ENCODE measurements around the gene CHDH.

The CHDH gene

DNA sequence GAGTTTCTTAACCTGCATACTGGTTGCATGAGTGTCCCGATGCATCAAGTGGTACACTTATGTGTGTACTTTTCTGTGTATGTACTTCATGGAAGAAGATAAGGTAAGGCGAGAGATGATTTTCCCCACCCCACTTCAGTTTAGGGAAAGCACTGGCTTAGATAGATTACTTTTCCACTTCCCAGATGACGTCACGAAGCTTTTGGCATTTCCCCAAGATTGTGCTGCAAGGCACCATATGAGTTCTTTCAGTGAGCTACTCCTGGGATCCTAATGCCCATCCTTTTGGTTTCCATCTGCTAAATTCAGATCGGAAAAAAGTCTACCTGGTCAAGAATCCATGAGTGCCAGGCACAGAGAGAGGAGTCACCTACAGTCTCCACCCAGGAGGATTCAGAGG, 4.7 kb upstream of the CHDH start:
- no peak for DNase-seq

GRCh38 chr3:53849916-53850315, 3.7 kb upstream of the CHDH start:
- no peak for DNase-seq

GRCh38 chr3:53846851-53847155, 584 bp upstream of the CHDH start:
- no peak for DNase-seq

DNA sequence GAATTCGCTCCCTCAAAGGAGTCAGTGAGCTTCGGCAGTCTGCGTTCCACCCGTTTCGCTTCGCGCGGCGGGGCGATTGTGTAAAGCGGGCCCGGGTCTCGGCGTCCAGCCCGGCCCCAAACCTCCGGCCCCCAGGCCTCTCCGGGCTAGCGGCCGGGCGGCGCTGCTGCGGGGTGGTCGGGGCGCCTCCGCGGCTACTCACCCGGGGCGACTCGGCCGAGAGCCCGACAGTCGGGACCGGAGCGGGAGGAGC, 412 bp downstream of the CHDH start:
- no peak for DNase-seq

GRCh38 chr3:53845103-53845880, 927 bp downstream of the CHDH start:
- no peak for DNase-seq

DNA sequence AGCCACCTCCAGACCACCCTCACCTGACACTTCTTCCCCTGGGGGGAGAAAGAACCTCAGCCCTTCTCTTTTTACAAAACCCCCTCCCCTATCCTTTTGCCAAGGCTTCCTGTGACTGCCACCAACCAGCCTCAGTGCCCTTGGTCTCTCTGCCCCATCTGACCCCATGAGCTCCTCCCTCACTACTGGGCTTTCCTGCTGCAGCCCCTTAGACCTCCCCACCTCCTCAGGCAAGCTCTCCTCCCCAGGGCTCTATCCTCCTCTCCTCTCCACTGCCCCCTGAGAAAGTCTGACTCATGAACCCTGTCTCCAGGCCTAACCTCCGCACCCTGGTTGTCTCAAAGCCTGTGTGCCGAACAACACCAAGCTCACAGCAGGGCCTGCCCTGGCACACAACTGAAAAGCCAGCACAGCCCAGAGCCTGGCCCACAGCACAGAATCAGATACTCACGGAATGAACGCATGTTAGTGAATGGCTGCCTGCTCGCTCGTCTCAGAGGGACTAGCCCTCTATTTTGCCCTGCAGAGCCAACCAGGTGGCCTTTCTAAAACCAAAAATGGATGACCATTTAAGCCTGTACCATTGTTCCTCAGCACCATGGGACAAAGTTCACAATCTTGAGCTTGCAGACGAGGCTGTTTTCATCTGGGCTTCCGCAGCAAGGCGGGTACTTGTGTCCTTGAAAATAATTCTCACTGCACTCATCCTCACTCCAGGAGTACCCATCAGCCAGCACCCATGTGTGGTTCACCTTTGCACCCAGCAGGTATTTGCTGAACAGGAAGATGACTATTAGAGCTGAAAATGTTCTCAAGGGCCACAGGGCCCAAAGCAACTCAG, 1.7 kb downstream of the CHDH start:
- no peak for DNase-seq

DNA sequence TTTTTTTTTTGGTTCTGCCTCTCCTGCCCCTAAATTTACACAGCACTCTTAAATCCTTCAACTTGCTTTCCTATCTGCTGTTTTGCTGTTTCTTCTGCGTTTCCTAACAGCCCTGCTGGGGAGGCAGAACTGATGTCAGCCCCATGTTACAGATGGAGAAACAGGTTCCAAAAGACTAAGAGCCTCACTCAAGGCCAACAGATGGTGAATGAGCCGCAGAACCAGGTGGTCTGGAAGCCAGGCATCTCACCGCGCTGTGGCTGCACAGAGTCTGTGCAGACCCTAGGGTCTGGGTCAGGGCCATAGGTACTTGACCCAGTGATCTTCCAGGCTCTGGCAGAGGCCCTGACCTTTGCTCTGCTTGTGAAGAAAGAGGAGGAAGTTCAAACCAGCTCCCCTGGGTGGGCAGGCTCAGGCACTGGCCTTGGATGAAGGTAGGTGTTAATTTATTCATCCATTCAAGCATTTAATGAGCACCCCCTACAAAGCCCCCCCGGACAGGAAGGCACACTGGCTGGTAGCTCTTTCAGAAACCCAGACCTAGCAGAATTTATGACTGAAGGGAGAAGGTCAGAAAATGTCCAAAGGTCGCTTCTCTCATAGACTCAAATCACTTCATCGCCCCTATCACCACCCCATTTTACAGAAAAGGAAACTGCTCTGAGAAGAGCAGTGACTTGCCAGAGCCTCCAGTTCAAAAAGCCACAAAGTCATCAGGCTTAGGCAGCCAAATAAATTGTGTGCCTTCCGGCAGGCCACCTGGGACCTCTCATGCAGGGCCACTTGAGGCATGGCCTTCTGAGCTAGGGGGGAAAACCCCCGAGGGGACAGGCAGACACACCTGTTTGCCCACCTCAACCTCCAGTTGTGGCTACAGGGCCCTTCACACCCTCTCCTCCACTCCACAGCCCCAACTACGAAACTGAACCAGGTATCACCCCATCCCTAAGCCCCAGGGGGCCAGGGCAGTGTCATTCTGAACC, 2.7 kb downstream of the CHDH start:
- DNase-seq: no peak

DNA sequence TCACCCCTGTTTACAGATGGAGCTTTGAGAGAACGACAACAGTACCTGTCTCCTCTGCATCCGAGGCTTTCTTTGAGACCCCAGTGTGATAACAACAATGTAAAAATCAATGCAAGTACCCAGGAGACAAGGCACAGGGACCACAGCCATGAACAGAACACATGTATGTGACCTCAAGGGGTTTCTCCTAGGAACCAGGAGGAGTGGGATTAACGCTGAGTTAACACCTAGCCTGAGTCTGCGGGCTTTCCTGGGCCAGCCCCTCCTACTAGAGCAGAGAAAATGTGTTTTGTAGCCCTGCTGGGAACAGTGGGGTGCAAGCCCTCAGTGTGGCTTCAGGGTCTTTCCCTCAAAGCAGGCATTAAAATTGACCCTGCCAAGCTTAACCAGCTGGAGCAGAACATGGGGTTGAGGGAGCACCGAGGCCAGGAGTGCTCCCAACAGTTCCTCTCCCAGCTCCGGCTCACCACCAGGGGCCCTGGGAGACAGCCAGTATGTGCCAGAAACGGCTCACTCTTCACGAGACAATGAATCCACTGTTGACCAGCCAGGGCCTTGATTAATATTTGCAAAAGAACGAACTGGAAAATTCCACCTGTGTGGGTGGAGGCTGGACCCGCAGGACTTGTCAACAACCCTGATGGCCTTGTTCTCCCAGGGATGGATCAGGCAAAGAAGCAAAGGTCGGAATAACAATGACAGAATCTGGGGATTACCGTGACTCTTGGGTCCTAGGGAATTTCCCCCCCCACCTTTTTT, 3.6 kb downstream of the CHDH start:
- no peak for DNase-seq

DNA sequence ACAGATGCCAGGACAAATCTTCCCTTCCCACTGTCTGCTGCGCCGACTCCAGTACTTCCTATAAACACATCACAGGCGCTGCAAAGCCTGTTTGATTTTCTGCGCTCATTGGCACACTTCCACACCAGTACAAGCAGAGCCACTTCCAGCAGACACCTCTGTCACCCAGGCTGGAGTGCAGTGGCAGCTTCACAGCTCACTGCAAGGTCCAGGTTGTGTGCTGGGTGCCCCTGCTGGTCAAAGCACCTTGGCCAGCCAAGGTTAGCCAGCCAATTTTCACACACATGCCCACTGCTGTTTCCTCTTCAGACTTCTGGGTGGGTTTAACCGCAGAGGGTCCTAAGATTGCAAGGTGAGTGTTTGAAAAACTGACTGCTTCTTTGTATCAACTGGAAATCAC, 4.9 kb downstream of the CHDH start:
- DNase-seq: no peak

GRCh38 chr3:53837331-53837730, 8.9 kb downstream of the CHDH start:
- no peak for DNase-seq

DNA sequence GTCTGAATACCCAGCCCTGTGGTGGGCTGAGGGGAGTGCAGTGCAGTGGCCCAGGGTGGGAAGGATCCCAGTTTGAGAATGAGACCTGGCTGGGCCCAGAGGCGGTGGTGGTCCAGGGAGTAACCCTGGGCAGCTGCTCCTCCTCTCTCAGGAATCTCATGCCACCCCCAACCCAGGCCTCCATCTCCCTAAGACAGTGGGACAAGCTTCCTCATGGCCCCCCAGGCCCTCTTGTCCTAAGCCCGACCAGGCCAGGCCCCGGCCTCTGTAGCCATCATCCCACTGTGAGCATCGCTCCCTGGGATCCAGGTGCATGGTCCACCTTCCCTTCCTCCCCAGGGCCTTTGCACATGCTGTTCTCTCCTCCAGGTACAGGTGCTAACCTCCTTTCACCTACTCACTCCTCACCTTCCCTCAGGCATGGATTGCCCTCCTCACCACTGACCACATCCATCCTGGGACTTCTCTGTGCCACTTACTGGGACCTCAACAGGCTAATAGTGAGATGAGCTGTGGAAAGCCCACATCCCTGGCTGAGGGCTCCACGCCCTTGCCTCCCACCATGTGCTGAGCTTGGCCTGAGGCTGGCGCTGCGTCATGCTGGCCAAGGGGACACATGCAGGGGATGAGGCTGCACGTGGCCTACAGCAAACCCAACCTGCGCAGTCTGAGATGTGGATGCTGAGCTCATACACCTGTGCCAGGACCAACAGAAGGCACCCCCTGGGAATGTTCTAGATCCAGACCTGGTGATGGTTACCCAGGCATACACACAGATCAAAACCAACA, 9.9 kb downstream of the CHDH start:
- DNase-seq: no peak

GRCh38 chr3:53835257-53835656, 11.0 kb downstream of the CHDH start:
- no peak for DNase-seq

GRCh38 chr3:53834429-53835095, 11.7 kb downstream of the CHDH start:
- peak; percentile 31 for DNase-seq

- no peak for DNase-seq
Measured at GRCh38 chr3:53833700-53834099, 12.5 kb downstream of the CHDH start.

DNA sequence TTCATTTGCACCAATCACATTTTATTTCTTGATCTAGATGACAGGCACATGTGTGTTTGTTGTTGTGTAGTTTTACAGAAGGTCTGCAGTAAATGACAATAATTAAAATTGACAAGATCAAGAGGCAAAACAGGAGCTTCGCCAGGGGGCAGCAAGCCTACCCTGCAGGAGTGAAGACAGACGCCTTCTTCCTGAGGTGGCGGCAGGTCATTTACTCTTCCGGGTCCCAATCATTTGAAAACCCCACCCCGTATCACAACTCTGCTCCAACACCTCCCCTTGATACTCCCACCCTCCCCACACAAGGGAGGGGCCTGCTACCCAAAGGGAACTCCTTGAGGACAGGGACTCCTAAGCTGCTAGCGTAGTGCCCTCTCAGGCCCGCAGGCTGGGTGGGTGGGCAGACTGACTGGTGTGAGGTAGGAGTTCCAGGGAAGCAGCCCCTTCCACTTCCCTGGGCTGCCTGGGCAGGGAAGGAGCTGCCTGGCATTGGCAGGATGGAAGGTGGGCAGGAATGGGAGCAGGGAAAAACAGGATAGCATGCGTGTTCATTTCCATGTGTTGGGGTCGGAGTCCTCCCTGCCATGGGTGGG, 13.1 kb downstream of the CHDH start:
- no peak for DNase-seq

DNA sequence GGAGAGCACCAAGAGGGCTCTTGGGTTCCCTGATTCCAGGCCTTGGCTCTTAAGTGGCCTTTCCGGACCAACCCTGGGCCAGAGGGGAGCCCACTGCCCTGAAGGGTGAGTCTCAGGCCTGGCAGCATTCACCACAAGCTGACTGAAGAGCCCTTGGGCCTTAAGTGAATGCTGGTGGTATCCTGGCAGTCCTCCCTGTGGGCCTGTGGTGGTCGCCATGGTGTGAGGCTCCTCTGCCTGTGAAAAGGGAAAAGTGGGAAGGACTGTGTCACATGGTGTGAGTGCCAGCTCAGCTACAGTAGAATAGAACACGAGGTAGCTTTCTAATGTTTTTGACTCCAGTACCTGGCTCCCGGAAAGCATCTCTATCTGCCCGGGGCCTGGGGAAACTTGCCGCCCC, 15.3 kb downstream of the CHDH start:
- DNase-seq: no peak

DNA sequence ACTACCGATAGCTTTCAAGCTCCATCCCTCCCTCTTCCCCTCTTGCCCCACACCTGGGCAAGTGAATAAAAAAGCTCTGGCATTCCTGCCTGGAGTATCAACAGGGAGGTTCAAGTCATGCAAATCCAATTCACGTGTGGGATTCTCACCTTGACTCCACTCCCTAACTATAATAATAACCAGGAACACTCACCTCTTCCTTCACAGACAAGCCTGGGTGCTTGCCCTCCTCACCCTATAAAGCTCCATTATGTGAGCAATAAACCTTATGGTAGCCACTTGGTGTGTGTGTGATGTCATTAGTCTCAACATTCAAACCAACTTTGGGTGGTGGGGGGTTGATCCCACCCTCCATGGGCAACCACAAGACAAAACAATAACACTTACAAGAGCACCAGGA, 16.6 kb downstream of the CHDH start:
- DNase-seq: no peak

DNA sequence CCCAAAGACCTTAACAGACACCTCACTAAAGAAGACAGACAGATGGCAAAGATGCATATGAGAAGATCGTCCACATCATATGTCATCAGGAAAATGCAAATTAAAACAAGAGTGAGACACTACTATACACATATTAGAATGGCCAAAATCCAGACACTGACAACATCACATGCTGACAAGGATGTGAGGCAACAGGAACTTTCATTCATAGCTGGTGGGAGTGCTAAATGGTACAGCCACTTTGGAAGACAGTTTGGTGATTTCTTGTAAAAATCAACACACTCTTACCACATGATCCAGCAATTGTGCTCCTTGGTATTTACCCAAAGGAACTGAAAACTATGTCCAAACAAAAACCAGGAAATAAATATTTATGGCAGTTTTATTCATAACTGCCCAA, 17.6 kb downstream of the CHDH start:
- no peak for DNase-seq

DNA sequence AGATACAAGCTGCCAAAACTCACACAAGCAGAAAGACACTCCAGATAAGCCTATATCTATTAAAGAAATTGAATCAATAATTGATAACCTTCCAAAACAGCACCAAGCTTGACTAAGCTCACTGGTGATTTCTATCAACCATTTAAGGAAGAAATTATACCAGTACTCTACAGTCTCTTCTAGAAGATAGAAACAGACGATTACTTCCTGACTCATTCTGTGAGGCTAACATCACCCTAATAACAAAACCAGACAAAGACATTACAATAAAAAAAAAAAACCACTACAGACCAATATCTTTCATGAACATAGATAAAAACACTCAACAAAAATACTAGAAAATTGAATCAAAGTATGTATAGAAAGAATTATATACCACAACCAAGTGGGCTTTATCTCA, 20.2 kb downstream of the CHDH start:
- DNase-seq: no peak

- DNase-seq: no peak
Measured at GRCh38 chr3:53824795-53825194, 21.4 kb downstream of the CHDH start.

Measured in hematopoietic multipotent progenitor cell treated with erythropoietin and hydrocortisone succinate and interleukin-3 and kit ligand, for 8 days (in vitro differentiated cells).